ENCODE results near the gene FANCD2.

DNA sequence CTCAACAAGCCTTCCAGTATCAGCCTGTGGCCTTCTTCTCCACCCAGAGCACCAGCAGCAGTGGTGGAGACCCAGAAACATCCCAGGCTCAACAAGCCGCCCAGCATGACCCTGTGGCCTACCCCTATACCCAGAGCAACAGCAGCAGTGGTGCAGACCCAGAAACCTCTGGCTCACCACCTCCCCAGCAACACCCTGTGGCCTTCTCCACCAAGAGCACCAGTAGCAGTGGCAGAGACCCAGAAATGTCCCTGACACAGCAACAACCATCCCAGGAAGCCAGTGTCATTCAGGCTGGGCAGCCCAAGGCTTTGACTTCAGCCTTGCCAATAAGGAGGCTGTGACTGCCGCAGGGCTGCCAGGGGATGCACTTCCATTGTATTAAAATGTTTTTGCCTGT is 23.3 kb upstream of the FANCD2 start:
- TF ChIP-seq CTCF (IDR thresholded peaks at IDR 0.05; ENCODE audit: low read length), result no peak
- TF ChIP-seq EZH2phosphoT487 (IDR thresholded peaks at IDR 0.05; ENCODE audit: low read length), result no peak
- TF ChIP-seq EZH2 (optimal IDR thresholded peaks at IDR 0.05; ENCODE audit: low read depth, low read length), result no peak

All from MM.1S (cell line).